Measurements from ENCODE around the gene SLC7A6. TPM values are rescaled to one million over a fixed set of nuclear protein-coding genes. Genes with fewer than 3 reads are reported as not detected.

SLC7A6 gene
- total and polyA plus RNA-seq, 2 of the 13 experiments (the other 11 are each of a cell fraction or from before 2014, with no cell fraction given): 35.8 to 70.8 TPM

GRCh38 chr16:68328151-68328859 is 64.0 kb downstream of the SLC7A6 start (continued):
- no peak for TF ChIP-seq ZFYVE20 (CRISPR knock-in tag; IDR thresholded peaks at IDR 0.05; ENCODE audit: borderline replicate concordance, low read depth)
- no peak for TF ChIP-seq ZFAT (CRISPR knock-in tag; conservative IDR thresholded peaks at IDR 0.05)
- TF ChIP-seq TARDBP (CRISPR knock-in tag; IDR thresholded peaks at IDR 0.05): no peak; the same call in 1 of the 2 replicates
- no peak for TF ChIP-seq ARHGAP35 (CRISPR knock-in tag; IDR thresholded peaks at IDR 0.05; ENCODE audit: borderline replicate concordance)
- no peak for TF ChIP-seq WIZ (CRISPR knock-in tag; IDR thresholded peaks at IDR 0.05)
- TF ChIP-seq ZNF816 (CRISPR knock-in tag; IDR thresholded peaks at IDR 0.05; ENCODE audit: borderline replicate concordance): no peak
- 0 out of 2 replicates have a peak, but pooled peaks have one; percentile 39 for TF ChIP-seq ERF (CRISPR knock-in tag; IDR thresholded peaks at IDR 0.05)
- peak; percentile 67; the same call in 1 of the 2 replicates for TF ChIP-seq SIX4 (CRISPR knock-in tag; IDR thresholded peaks at IDR 0.05)
- TF ChIP-seq HMGA1 (CRISPR knock-in tag; conservative IDR thresholded peaks at IDR 0.05): no peak
- no peak for TF ChIP-seq POGZ (CRISPR knock-in tag; IDR thresholded peaks at IDR 0.05)
- no peak for TF ChIP-seq RFX3 (CRISPR knock-in tag; IDR thresholded peaks at IDR 0.05)
- no peak for TF ChIP-seq ZNF44 (CRISPR knock-in tag; IDR thresholded peaks at IDR 0.05)
- TF ChIP-seq PCBP1 (IDR thresholded peaks at IDR 0.05; ENCODE audit: borderline replicate concordance, low read depth, low read length): no peak
- no peak for TF ChIP-seq ZNF616 (CRISPR knock-in tag; IDR thresholded peaks at IDR 0.05; ENCODE audit: low read depth)
- TF ChIP-seq PTBP1 (IDR thresholded peaks at IDR 0.05; ENCODE audit: low read depth, low read length, poor library complexity, severe bottlenecking): no peak
- peak; percentile 33; the same call in 1 of the 2 replicates for TF ChIP-seq ZGPAT (CRISPR knock-in tag; IDR thresholded peaks at IDR 0.05)
- no peak for TF ChIP-seq KLF6 (CRISPR knock-in tag; IDR thresholded peaks at IDR 0.05)
- TF ChIP-seq SP4 (CRISPR knock-in tag; IDR thresholded peaks at IDR 0.05): no peak
- no peak for TF ChIP-seq ZNF292 (CRISPR knock-in tag; IDR thresholded peaks at IDR 0.05; ENCODE audit: borderline replicate concordance, low read depth)
- peak; percentile 56 for TF ChIP-seq GATAD1 (CRISPR knock-in tag; IDR thresholded peaks at IDR 0.05)
- no peak for TF ChIP-seq CSRNP2 (CRISPR knock-in tag; conservative IDR thresholded peaks at IDR 0.05; ENCODE audit: low read depth)
- TF ChIP-seq ZNF484 (CRISPR knock-in tag; IDR thresholded peaks at IDR 0.05; ENCODE audit: borderline replicate concordance, low read depth): no peak
- TF ChIP-seq CHD2 (IDR thresholded peaks at IDR 0.05; ENCODE audit: low read depth, low read length): no peak
- TF ChIP-seq ZNF276 (CRISPR knock-in tag; IDR thresholded peaks at IDR 0.05; ENCODE audit: low read depth): peak; percentile 31; the same call in 1 of the 2 replicates
- peak; percentile 63 for TF ChIP-seq ISL2 (CRISPR knock-in tag; IDR thresholded peaks at IDR 0.05)
- no peak for TF ChIP-seq DRAP1 (CRISPR knock-in tag; IDR thresholded peaks at IDR 0.05)
- no peak for TF ChIP-seq ZNF572 (CRISPR knock-in tag; IDR thresholded peaks at IDR 0.05)
